Ishikawa (cell line): Measurements from ENCODE around the gene LCN1.

Source experiments
- CEBPB ChIP-seq: IDR thresholded peaks from 2 replicates; pipeline ENCODE4 v1.6.1; 2012
- CREB1 ChIP-seq: IDR thresholded peaks from 2 replicates; pipeline ENCODE4 v1.6.1; 2012; ENCODE audit warnings: low read depth
- EGR1 ChIP-seq: IDR thresholded peaks from 2 replicates; pipeline ENCODE4 v1.6.1; 2012
- EP300 ChIP-seq: IDR thresholded peaks from 2 replicates; pipeline ENCODE4 v1.6.1; 2012; ENCODE audit warnings: borderline replicate concordance
- FOXM1 ChIP-seq: IDR thresholded peaks from 2 replicates; pipeline ENCODE4 v1.6.1; 2012; ENCODE audit warnings: low read depth, borderline replicate concordance
- NFIC ChIP-seq: IDR thresholded peaks from 2 replicates; pipeline ENCODE4 v1.6.1; 2012
- RAD21 ChIP-seq: IDR thresholded peaks from 2 replicates; pipeline ENCODE4 v1.6.1; 2012; ENCODE audit warnings: low read depth
- TAF1 ChIP-seq: IDR thresholded peaks from 2 replicates; pipeline ENCODE4 v1.6.1; 2012; ENCODE audit warnings: low read depth, mild to moderate bottlenecking
- TCF12 ChIP-seq: IDR thresholded peaks from 2 replicates; pipeline ENCODE4 v1.6.1; 2012; ENCODE audit warnings: low read depth
- TEAD4 ChIP-seq: IDR thresholded peaks from 2 replicates; pipeline ENCODE4 v1.6.1; 2012
- YY1 ChIP-seq: IDR thresholded peaks from 2 replicates; pipeline ENCODE4 v1.6.1; 2012; ENCODE audit warnings: low read depth
- ZBTB7A ChIP-seq: IDR thresholded peaks from 2 replicates; pipeline ENCODE4 v1.6.1; 2012; ENCODE audit warnings: low read depth
- TF ChIP-seq, protein P1 (sequence below): IDR thresholded peaks from 2 replicates; pipeline ENCODE4 v1.6.1; 2012
- TF ChIP-seq, protein P2 (sequence below): IDR thresholded peaks from 2 replicates; pipeline ENCODE4 v1.6.1; 2012
- TF ChIP-seq, protein P3 (sequence below): IDR thresholded peaks from 2 replicates; pipeline ENCODE4 v1.6.1; 2012; ENCODE audit warnings: low read depth, mild to moderate bottlenecking

Gene LCN1

DNA sequence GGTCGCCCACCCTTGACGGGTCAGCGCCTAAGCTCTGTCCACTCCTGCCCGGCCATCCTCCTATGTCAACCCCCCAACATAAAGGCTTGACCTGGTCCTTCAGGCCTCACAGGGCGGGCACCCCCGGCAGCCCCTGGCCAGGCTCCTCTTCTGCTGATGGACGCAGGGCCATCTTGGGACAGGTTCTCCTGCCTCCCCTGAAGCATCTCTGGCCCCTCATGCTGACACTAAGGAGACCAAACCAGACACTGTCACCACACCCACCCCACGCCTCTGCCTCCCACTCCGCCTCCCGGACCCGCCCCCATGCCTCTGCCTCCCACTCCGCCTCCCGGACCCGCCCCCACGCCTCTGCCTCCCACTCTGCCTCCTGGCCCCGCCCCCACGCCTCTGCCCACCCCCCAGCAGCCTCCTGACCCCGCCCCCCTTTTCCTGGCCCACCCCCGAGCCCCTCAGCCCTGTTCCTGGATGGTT lies 31.5 kb downstream of the LCN1 start:
- TF ChIP-seq NFIC (no peak), CREB1 (no peak), FOXM1 (no peak), TEAD4 (no peak), RAD21 (no peak), EGR1 (no peak), EP300 (no peak), CEBPB (no peak)
- TF ChIP-seq, protein P1, sequence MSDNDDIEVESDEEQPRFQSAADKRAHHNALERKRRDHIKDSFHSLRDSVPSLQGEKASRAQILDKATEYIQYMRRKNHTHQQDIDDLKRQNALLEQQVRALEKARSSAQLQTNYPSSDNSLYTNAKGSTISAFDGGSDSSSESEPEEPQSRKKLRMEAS = no peak
- TF ChIP-seq, protein P2, sequence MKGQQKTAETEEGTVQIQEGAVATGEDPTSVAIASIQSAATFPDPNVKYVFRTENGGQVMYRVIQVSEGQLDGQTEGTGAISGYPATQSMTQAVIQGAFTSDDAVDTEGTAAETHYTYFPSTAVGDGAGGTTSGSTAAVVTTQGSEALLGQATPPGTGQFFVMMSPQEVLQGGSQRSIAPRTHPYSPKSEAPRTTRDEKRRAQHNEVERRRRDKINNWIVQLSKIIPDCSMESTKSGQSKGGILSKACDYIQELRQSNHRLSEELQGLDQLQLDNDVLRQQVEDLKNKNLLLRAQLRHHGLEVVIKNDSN = no peak
- TF ChIP-seq, protein P3, sequence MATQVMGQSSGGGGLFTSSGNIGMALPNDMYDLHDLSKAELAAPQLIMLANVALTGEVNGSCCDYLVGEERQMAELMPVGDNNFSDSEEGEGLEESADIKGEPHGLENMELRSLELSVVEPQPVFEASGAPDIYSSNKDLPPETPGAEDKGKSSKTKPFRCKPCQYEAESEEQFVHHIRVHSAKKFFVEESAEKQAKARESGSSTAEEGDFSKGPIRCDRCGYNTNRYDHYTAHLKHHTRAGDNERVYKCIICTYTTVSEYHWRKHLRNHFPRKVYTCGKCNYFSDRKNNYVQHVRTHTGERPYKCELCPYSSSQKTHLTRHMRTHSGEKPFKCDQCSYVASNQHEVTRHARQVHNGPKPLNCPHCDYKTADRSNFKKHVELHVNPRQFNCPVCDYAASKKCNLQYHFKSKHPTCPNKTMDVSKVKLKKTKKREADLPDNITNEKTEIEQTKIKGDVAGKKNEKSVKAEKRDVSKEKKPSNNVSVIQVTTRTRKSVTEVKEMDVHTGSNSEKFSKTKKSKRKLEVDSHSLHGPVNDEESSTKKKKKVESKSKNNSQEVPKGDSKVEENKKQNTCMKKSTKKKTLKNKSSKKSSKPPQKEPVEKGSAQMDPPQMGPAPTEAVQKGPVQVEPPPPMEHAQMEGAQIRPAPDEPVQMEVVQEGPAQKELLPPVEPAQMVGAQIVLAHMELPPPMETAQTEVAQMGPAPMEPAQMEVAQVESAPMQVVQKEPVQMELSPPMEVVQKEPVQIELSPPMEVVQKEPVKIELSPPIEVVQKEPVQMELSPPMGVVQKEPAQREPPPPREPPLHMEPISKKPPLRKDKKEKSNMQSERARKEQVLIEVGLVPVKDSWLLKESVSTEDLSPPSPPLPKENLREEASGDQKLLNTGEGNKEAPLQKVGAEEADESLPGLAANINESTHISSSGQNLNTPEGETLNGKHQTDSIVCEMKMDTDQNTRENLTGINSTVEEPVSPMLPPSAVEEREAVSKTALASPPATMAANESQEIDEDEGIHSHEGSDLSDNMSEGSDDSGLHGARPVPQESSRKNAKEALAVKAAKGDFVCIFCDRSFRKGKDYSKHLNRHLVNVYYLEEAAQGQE = no peak

DNA sequence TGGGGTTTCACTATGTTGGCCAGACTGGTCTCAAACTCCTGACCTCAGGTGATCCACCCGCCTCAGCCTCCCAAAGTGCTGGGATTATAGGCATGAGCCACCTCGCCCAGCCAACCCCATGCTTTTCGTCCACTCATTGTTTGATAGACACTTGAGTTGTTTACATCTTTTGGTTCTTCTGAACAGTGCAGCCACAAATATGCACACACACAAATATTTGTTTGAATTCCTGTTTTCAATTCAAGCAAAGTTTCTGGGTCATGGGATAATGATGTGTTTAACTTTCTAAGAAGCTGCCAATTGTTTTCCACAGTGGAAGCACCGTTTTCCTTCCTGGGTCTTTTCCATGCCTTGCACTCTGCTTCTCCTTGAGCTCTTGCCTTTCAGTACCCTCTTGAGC lies 33.5 kb downstream of the LCN1 start:
- no peak for TF ChIP-seq CREB1
- TF ChIP-seq YY1 = no peak
- TF ChIP-seq, protein P1 = no peak
- no peak for TF ChIP-seq RAD21
- no peak for TF ChIP-seq FOXM1
- no peak for TF ChIP-seq TCF12
- TF ChIP-seq NFIC = no peak
- TF ChIP-seq, protein P3 = no peak
- no peak for TF ChIP-seq EP300
- TF ChIP-seq ZBTB7A = no peak
- TF ChIP-seq, protein P2 = no peak
- no peak for TF ChIP-seq EGR1
- TF ChIP-seq CEBPB = no peak
- no peak for TF ChIP-seq TAF1
- TF ChIP-seq TEAD4 = no peak

DNA sequence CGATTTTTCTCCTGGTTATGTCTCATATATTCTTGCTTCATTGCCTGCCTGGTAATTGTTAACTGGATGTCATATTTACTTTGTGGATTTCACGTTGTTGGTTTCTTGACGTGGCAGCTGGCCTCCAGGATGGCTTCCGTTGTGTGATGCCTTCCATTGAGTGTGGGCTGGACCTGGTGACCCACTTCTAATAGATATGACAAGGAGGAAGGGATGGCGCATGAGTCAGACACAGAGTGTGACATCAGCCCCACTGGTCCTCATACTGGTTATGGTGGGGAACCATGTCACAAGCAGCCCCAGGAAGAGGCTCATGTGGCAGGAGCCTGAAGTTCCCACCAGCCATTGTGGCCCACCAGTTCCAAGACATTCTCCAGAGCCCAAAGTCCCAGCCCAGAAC lies 34.0 kb downstream of the LCN1 start:
- TF ChIP-seq TCF12 = no peak
- no peak for TF ChIP-seq TEAD4
- TF ChIP-seq CEBPB = no peak
- TF ChIP-seq FOXM1 = no peak
- no peak for TF ChIP-seq NFIC
- TF ChIP-seq, protein P3 = no peak
- no peak for TF ChIP-seq TAF1
- no peak for TF ChIP-seq CREB1
- TF ChIP-seq ZBTB7A = no peak
- no peak for TF ChIP-seq RAD21
- no peak for TF ChIP-seq EGR1
- TF ChIP-seq, protein P1 = no peak
- TF ChIP-seq, protein P2 = no peak
- TF ChIP-seq YY1 = no peak
- TF ChIP-seq EP300 = no peak

DNA sequence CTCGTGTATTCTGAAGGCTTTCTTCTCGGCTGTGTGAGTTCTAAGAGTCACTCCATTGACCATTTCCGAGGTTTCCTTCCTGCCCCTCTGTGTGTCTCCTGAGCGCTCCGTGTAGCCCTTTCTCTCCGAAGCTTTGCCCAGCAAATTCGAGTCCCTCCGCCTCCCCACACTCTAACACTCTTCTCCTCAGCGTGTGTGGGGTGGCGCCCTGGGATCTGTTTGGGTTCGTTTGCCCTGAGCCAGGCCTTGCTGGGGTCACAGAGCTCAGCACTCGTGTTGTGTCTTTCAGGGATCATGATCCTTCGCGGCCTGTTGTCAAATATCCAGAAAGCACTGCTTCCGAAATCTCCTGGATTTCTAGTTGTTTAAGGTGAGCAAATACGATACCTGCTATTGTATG lies 34.7 kb downstream of the LCN1 start:
- TF ChIP-seq, protein P1 = no peak
- TF ChIP-seq TEAD4 = no peak
- TF ChIP-seq, protein P2 = no peak
- TF ChIP-seq EP300 = no peak
- no peak for TF ChIP-seq TAF1
- TF ChIP-seq, protein P3 = no peak
- TF ChIP-seq YY1 = no peak
- no peak for TF ChIP-seq RAD21
- TF ChIP-seq EGR1 = no peak
- TF ChIP-seq NFIC = no peak
- TF ChIP-seq CREB1 = no peak
- no peak for TF ChIP-seq ZBTB7A
- no peak for TF ChIP-seq TCF12
- no peak for TF ChIP-seq CEBPB
- TF ChIP-seq FOXM1 = no peak
